ENCODE data around the gene TUSC2.
"Not testable (repeated sequence)": the region's sequence is repeated elsewhere in the genome, so short reads cannot be mapped to it uniquely, and the experiment has no call there.

The TUSC2 gene

GRCh38 chr3:50316657-50317242, 11.3 kb downstream of the TUSC2 start:
- DNase-seq, result no peak

GRCh38 chr3:50314816-50315215, 13.2 kb downstream of the TUSC2 start:
- DNase-seq, result no peak

- DNase-seq, result no peak
Observed at GRCh38 chr3:50314342-50314741, 13.7 kb downstream of the TUSC2 start.

GRCh38 chr3:50312041-50312440, 16.0 kb downstream of the TUSC2 start:
- DNase-seq, result not testable (repeated sequence)

- no peak for DNase-seq
Observed at GRCh38 chr3:50304601-50305000, 23.4 kb downstream of the TUSC2 start.

GRCh38 chr3:50303013-50303815, 24.8 kb downstream of the TUSC2 start, which contains the start of gene HYAL1:
HYAL1 (minus strand) TSS chr3:50303574; CDS start chr3:50302956, 618 bp downstream.
- no peak for DNase-seq

GRCh38 chr3:50302095-50303012, 25.7 kb downstream of the TUSC2 start:
- no peak for DNase-seq

- no peak for DNase-seq
Observed at GRCh38 chr3:50300681-50301254, 27.3 kb downstream of the TUSC2 start.

GRCh38 chr3:50299929-50300680, 27.9 kb downstream of the TUSC2 start:
- no peak for DNase-seq

- no peak for DNase-seq
Observed at GRCh38 chr3:50299638-50299928, 28.4 kb downstream of the TUSC2 start.

GRCh38 chr3:50298836-50299637, 29.0 kb downstream of the TUSC2 start, which contains the start of the genes HYAL3 and NAA80:
HYAL3 (minus strand) TSS chr3:50299405; CDS start chr3:50295602, 3,803 bp downstream.
NAA80 (minus strand) TSS chr3:50299405; CDS start chr3:50297463, 1,942 bp downstream.
- peak; percentile 99 for DNase-seq

GRCh38 chr3:50297896-50298725, 29.9 kb downstream of the TUSC2 start:
- no peak for DNase-seq

- no peak for DNase-seq
Observed at GRCh38 chr3:50297384-50297775, 30.6 kb downstream of the TUSC2 start.

GRCh38 chr3:50296721-50297383, 31.2 kb downstream of the TUSC2 start:
- DNase-seq, result no peak

- no peak for DNase-seq
Observed at GRCh38 chr3:50295553-50296431, 32.2 kb downstream of the TUSC2 start.

GRCh38 chr3:50294492-50295403, 33.3 kb downstream of the TUSC2 start:
- DNase-seq, result no peak

GRCh38 chr3:50294089-50294488, 33.9 kb downstream of the TUSC2 start:
- no peak for DNase-seq
